HG03432 (cell line): ENCODE results near the gene RNF183.

Source experiments
- ATAC-seq: cut with Tn5 transposase; IDR thresholded peaks from one replicate; pipeline ENCODE4 v1.9.1; 2021; ENCODE audit warnings: mild to moderate bottlenecking, moderate library complexity; ENCODE audit not compliant: unreplicated experiment

Gene RNF183, protein sequence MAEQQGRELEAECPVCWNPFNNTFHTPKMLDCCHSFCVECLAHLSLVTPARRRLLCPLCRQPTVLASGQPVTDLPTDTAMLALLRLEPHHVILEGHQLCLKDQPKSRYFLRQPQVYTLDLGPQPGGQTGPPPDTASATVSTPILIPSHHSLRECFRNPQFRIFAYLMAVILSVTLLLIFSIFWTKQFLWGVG

DNA sequence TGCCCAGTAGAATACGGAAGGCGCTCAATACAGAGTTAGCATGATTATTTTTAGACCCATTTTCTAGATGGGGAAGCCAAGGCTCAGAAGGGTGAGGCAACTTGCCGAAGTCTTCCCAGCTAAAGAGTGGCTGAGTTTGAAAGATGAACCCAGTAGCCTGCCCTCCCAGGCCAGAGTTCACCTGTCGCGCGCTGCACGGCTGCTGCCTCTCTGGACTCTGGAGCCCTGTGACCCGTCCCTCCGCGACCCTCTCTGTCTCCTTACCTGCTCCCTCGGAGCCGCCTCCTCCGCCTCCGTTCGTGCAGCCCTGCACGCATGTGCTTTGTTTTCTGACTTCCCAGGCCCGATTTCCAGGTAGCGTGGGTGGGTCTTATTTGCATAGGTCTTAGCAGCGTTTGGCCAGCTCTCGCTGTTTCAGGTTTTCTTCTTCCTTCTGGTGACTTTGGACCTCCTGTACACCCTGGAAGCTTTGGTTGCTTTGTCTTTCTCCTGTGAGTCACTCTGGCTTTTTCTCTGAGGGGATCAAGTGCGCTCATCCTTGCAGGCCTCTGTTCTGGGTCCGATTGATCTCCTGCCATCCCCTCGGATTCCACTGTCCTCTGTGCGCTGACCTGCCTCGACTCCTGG is at the start of gene RNF183:
Gene RNF183 (minus strand): TSS at position 585 of the 627 bp plus-strand sequence. CDS start 5,192 bp downstream, outside the sequence.
- no peak for ATAC-seq

DNA sequence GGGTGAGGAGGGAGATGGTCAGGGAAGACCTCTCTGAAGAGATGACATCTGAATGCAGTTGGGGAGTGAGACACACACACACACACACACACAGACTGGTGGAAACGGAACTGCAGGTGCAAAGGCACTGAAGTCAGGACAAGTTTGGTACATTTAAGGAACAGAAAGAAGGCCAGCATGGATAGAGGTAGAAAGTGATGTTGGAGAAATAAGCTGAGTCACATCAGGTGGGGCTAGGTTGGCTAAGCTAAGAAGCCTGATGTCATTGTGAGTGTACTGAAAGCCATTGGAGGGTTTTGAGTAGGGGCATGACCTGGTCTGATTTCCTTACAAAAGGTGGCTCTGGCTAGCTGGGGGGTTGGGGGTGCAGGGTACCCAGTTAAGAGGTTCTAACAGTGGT is 49.2 kb upstream of the RNF183 start:
- ATAC-seq: no peak

DNA sequence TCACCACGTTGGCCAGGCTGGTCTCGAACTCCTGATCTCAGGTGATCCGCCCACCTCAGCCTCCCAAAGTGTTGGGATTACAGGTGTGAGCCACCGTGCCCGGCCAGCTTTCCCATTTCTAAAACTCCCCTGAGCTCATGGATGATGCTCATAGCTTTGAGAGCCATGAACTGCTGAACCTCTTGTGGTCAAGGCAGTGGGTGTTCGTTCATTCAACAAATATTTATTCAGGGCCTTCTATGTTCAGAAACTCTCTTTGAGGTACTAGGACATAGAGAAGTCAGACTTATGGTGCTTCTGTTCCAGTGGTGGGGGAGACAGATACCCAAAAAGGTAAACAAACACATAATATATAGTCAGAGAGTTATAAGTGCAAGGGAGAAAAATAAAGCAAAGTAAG is 48.8 kb upstream of the RNF183 start:
- no peak for ATAC-seq

DNA sequence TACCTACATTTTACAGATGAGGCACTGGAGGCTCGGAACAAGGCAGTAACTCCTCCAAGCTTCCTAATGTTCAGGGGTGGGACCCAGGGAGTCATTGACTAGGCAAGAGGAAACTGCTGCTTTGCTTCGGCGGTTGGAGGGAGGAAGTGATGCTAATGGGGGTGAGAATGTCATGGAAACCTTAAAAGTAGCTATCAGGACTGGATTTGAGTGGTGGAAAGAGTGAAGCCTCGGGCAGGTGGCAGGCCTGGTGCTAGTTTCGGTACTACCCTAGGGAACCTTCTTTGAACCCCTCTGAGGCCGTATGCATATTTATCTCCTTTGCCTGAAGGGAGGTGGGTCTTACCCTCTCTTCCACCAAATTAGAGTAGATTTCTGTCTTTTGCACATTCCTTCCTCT is 47.8 kb upstream of the RNF183 start:
- peak; percentile 27 for ATAC-seq

DNA sequence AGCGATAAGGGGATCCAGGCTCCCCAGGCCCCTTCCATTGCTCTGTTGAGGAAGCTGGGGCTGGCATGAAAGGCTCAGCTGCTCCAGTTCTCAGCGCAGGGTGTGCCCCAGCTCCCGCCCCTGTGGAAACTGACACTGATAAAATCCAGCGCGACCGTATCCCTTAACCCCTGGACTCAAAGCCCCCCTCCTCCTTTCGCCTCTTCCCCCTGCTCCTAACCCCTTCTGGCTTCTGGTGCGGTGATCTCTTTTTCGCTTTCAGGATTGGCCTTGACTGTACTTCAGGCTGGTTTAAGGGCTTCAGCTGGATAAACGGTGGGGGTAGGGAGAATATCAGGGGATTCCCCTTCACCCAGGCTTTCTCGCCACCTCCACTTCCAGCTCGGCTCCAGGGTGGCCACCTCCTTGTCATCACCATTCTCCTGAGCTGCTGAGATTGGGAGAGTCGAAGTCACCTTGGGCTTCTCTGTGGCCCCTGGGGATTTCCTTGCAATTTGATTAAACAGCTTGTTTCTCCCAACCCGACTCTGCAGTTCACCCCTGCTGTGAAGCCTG is 47.0 kb upstream of the RNF183 start:
- peak; percentile 15 for ATAC-seq

DNA sequence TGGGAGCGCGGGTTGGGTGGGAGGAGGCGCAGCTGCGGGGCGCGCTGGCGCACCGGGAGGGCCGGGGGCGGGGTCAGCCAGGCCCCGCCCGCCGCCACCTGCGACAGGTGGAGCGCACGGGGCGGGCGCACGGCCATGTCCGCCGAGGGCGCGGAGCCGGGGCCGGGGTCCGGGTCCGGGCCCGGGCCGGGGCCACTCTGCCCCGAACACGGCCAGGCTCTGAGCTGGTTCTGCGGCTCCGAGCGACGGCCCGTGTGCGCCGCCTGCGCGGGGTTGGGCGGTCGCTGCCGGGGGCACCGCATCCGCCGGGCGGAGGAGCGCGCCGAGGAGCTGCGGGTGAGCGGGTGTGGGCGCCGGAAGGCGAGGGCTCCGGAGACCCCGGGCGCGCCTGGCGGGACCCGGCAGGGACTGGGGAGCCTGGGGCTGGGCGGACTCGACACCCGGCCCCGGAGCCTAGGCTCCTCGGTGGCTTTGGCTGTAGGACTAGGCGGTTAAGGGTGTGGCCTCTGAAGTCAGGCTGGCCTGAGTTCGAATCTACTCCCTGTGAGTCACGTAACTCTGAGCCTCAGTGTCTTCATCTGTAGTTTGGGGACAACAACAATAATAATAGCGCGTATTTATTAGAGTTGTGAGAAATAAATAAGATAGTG is 46.4 kb upstream of the RNF183 start, which contains the start of gene BSPRY:
Gene BSPRY (plus strand): TSS at position 97 of the 650 bp plus-strand sequence. CDS start 39 bp downstream, at position 136.
- peak; percentile 53 for ATAC-seq

DNA sequence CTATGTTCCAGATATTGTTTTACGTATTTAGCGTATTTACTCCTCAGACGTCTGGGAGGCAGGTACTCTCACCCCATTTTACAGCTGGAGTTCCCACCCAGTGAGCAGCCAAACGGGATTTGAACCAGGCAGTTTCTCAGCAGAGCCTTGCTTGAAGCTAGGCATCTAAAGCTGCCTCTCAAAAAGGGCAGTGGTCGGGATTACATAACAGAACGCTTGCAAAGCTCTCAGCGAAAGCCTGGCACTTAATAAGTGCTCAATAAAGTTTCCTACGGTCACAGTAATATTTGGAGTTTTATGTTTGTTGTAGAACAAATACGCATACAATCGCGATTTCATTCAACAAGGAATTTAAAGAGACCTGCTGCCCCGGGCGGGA is 45.9 kb upstream of the RNF183 start:
- ATAC-seq: no peak

DNA sequence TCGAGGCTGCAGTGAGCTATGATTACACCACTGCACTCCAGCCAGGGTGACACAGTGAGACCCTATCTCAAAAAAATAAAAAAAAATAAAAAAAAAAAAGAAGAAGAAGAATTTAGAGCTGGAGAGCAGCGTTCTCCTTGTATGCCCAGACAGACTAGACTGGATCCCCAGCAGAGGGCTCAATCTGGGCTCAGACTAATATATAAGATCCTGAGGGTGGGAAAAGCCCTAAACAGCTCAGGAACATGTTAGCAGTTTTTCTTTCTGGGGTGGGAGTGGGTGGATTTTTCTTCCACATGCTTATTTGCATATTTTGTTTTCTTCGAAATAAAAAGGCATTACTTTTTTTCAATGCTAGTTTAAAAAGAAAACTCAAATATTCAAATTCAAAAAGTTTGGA is 45.3 kb upstream of the RNF183 start:
- no peak for ATAC-seq

DNA sequence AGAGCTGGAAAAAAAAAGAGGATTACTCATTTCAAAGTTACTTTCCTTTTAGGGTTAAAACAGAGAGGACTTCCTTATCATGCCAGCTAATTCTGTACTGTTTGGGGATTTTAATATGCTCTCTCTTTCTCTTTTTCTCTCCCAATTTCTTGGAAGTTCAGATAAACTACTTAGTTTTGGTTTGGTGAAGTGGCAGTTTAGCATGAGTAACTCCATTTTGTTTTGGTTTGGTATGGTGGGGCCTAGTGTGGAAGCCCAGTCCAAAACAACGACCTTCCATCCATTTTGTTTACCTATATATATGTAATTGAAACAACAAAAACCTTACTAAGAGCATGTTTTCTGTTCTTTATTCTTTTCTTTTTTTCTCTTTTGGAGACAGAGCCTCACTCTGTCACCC is 42.5 kb upstream of the RNF183 start:
- no peak for ATAC-seq

DNA sequence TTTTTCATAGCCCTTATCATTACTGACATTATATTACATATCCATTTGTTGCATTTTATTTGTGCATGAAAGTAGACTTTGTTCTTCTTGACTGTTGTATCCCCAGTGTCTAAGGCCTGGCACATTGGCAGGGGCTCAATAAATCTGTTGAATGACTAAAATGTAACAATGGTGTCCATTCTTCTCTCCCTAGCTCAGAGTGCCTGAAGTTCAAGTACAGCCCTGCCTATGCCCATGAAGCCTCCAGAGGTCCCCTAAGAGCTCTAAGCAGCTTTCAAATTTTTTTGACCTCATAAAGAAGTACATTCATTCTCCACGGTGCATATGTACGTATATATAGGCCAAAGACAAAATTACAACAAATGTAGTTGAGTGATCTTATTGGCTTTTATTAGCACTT is 42.0 kb upstream of the RNF183 start:
- no peak for ATAC-seq

DNA sequence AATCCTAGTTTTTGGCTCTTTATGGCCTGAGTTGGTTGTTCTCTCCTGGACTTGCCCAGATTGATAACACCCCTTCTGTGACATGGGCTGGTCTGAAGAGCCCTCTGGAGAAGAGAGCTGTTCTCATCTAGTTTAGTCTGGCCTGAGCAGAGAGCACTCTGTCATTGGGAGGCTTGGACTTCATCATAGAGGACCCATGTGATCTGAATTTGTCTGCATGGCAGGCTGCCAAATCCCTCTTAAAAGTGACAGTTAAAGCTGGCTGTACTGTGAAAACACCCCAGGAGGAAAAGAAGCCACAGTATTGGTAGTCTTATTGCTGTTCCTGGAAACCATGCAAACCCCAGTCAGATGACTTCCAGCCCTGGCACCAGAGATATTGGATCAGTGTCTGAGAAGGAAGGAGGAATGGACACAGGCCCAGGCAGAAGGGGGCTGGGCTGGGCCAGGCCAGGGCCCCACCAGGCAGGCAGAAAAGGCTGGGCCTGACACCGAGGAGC is 40.6 kb upstream of the RNF183 start:
- no peak for ATAC-seq

DNA sequence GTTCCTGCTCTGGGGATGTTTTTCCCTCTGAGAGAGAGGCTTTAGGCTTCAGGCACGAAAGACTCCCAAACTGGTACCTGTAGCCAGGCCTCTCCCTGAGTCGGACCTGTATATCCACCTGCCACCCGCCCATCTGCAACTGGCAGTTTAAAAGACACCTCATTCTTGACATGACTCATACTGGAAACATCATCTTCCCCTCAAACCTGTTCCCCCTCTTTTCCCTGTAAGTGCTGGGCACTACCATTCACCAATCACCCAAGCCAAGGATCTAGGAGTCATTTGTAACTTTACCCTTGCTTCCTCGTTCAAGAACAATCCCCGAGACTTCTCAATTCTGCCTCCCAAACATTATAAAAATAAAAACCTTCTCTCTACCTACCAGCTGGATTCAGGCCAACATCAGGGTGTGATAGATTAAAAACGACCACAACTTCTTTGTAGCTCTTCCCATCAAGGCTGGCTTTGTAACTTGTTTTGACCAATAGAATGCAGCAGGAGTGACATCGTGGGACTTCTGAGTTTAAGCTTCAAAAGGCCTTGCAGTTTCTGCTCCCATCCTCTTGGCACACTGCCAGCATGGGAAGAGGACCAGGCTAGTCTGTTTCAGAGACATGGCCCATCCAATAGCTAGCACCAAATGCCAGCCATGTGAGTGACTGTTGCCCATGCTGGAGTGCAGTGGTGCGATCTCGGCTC is 38.7 kb upstream of the RNF183 start:
- no peak for ATAC-seq

DNA sequence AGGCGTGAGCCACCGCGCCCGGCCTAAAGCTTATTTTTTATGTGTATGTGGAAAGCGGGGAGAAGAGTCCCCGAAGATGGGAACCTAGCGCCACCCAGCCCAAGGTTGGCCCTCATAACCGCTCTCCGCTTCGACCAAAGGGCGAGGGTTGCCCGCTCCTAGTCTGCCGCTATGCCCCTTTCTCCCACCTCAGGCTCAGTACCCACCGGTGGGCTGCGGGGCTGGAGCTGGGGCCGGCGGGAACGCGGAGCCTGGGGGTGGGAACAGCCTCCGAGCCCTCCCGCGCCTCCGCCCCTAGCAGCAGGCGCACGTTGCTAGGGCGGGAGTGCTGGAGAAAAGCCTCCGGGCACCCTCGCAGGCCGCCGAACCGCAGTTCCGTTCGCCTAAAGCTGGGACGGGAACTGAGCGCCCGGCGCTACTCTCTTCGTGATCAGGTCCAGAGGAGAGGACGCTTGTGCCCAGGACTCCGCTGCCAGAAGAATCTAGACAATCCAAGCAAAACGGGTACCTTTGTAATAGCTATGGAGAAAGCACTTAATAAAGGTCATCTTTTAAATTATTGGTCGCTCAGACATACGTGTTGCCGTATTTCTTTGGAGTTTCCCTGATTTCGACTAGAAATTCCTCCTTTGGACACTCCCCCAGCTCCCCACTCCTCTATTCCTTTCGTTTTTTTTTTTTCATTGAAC is 37.0 kb upstream of the RNF183 start, which contains the start of gene WDR31:
Gene WDR31 (minus strand): TSS at position 265 of the 689 bp plus-strand sequence. CDS start 8,253 bp downstream, outside the sequence.
- ATAC-seq: peak; percentile 99

DNA sequence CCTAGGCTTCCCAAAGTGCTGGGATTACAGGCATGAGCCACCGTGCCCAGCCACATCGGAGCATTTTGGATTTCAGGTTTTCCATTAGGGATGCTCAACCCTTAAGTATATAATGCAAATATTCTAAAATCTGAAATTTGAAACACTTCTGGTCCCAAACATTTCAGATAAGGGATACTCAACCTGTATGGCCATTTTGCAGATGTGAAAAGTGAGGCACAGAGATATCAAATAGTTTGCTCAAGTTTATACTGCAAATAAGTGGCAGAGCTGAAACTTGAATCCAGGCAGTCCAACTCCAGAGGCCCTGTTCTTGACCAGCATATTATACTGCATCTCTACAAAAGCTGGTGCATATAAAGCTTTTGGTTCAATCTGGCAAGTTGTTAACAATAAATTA is 34.5 kb upstream of the RNF183 start:
- ATAC-seq: no peak

DNA sequence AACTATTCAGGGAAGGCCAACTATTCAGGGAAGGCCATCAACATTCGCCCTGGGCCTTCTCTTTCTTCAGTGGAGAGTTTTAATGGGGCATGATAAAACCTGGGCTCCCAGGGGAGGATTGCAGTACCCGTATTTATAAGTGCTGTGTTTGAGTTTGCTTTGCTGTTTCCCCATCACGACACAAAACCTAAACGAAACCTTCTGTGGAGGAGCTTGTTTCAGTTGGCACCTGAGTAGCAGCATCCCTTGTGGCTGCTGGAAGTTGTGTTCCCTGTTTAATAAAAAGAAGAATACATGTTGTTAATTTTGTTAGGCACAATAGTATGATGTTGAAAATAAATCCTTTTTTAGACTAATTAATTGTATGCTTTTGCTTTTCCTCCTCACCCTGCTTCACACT is 28.6 kb upstream of the RNF183 start:
- no peak for ATAC-seq

DNA sequence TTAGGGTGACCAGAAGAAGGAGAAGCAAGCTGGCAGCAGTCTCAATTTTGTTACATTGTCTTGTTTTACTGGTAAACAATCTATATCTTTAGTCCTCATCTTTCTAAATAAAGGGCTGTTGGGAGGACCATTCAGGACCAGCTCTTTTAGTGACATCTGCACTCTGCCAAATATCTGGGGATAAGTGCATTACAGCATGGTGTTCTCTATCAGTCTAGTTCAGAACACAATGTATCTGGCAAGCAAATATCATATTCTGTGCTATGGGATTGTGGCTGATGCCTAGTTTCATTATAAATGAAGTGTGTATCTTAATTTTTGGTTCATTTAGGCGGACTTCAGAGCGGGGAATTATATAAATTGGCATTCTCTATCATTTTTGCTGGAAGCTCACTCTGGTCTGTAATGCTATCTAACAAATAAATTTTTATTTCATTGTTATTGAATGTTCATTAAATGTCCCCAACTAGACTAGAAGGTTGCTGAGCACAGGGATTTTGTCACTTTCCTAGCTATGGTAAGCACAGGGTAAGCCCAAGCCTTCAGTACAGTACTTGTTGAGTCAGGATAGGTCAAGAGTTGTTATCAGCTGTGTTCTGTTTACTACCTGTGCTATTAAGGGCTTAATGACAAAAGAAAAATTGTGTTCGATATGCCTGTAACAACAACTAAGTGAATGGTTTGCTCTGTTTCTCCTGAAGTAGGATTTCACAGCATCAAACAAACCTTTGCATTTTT is 25.0 kb upstream of the RNF183 start:
- no peak for ATAC-seq

DNA sequence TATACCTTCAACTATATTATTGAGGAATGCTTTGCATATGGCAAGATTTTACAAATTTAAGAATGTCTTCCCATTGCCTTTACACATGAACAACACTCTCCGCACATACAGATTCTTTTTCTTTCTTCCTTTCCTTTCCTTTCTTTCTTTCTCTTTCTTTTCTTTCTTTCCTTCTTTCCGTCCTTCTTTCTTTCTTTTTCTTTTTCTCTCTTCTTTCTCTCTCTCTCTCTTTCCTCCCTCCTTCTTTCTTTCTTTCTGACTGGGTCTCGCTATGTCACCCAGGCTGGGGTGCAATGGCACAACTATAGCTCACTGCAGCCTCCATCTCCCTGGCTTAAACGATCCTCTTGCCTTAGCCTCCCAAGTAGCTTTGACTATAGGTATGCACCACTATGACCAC is 23.1 kb upstream of the RNF183 start:
- no peak for ATAC-seq

DNA sequence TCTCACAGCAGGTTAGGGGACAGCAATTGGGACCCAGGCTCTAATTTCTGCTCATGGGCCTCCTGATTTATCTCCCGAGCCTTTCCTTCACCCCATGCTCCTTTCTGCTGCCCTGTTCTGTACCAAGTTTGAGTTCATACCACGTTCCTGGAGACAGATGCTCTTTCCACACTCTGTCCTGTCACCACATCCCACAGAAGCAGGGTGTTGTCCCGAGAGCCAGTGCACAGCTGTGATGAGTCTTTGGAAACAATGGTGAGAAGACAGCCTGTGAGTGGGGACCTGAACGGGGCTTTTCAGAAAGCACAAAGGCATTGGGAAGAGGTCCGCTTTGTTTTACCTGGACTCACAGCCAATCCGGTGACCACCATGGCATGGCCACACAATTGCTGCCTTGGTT is 19.5 kb upstream of the RNF183 start:
- no peak for ATAC-seq

DNA sequence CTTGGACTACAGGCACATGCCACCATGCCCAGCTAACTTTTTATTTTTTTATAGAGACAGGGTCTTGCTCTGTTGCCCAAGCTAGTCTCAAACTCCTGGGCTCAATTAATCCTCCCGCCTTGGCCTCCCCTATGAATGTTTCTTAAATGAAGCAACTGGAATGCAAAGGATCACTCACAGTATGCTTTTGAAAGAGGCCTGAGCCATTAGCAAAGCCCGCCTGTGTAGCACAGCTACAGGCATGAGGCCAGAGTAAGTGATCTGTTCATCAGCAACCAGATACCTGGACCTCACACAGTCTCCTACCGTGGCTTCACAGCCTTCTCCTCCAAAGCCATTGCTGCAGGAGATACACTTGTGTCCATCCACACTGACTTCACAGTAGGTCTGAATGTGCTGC is 16.9 kb upstream of the RNF183 start:
- ATAC-seq: no peak

DNA sequence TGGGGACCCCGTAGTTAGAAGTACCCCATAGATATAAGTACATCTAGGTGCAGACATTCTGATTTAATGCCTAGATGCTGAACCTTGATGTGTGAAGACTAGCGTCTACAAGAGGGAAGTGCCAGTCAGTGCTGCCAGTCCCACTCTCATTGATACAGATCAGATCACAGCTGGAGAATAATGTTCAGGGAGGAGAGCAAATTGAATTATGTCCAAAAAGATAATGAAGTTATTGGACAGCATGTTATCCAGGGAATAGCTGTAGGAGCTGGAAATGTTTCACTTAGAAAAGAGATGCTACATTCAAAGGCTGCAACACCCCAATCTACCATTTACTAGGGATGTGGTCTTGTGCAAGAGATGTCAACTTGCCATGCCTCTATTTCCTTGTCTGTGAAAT is 15.9 kb upstream of the RNF183 start:
- no peak for ATAC-seq
